H9 (cell line): ENCODE results near the gene MYCBPAP. TPM values are rescaled to one million over a fixed set of nuclear protein-coding genes. Genes with fewer than 3 reads are reported as not detected.

Source experiments
- DNase-seq: peaks from one replicate; pipeline ENCODE4 v3.0.0-alpha.2; 2017
- H2AFZ ChIP-seq: one replicate; pipeline ENCODE4 v1.6.1; 2013; ENCODE audit warnings: mild to moderate bottlenecking, low read length, control low read depth, moderate library complexity
- H2AK5ac ChIP-seq: 2 replicates; pipeline ENCODE4 v1.6.1; 2013; ENCODE audit warnings: low read length, control low read depth, mixed read lengths; ENCODE audit not compliant: insufficient read length
- H2BK120ac ChIP-seq: one replicate; pipeline ENCODE4 v1.6.1; 2013; ENCODE audit warnings: low read depth, mild to moderate bottlenecking, low read length, control low read depth, inconsistent platforms; ENCODE audit not compliant: poor library complexity, severe bottlenecking
- H2BK12ac ChIP-seq: 2 replicates; pipeline ENCODE4 v1.6.1; 2013; ENCODE audit warnings: low read length, control low read depth, mixed read lengths, low read depth; ENCODE audit not compliant: insufficient read length
- H2BK15ac ChIP-seq: 2 replicates; pipeline ENCODE4 v1.6.1; 2013; ENCODE audit warnings: low read depth, low read length, control low read depth
- H2BK20ac ChIP-seq: one replicate; pipeline ENCODE4 v1.6.1; 2013; ENCODE audit warnings: low read depth, mild to moderate bottlenecking, low read length, control low read depth, inconsistent platforms; ENCODE audit not compliant: poor library complexity, severe bottlenecking
- H2BK5ac ChIP-seq: 2 replicates; pipeline ENCODE4 v1.6.1; 2013; ENCODE audit warnings: low read length, control low read depth, mixed read lengths; ENCODE audit not compliant: insufficient read length
- H3K14ac ChIP-seq: 2 replicates; pipeline ENCODE4 v1.6.1; 2013; ENCODE audit warnings: low read length, control low read depth; ENCODE audit not compliant: insufficient read depth
- H3K18ac ChIP-seq: 2 replicates; pipeline ENCODE4 v1.6.1; 2013; ENCODE audit warnings: low read depth, mild to moderate bottlenecking, mixed read lengths, low read length, control low read depth; ENCODE audit not compliant: insufficient read length
- H3K23ac ChIP-seq: 2 replicates; pipeline ENCODE4 v1.6.1; 2013; ENCODE audit warnings: low read length, control low read depth, mixed read lengths, low read depth; ENCODE audit not compliant: insufficient read length
- H3K23me2 ChIP-seq: 2 replicates; pipeline ENCODE4 v1.6.1; 2013; ENCODE audit warnings: low read depth, mild to moderate bottlenecking, mixed read lengths, low read length, control low read depth; ENCODE audit not compliant: insufficient read length, poor library complexity, severe bottlenecking
- H3K27ac ChIP-seq: 2 replicates; pipeline ENCODE4 v1.5.1; 2013; ENCODE audit warnings: low read length, control low read depth, mixed read lengths, low read depth; ENCODE audit not compliant: insufficient read length
- H3K27me3 ChIP-seq: 2 replicates; pipeline ENCODE4 v1.6.1; 2013; ENCODE audit warnings: low read length, control low read depth, inconsistent platforms; ENCODE audit not compliant: insufficient read depth
- H3K4ac ChIP-seq: 2 replicates; pipeline ENCODE4 v1.6.1; 2013; ENCODE audit warnings: low read depth, mild to moderate bottlenecking, control low read depth, inconsistent platforms, low read length, moderate library complexity
- H3K4me1 ChIP-seq: 2 replicates; pipeline ENCODE4 v1.6.1; 2013; ENCODE audit warnings: low read length, control low read depth, inconsistent platforms; ENCODE audit not compliant: insufficient read depth
- H3K4me2 ChIP-seq: 2 replicates; pipeline ENCODE4 v1.6.1; 2013; ENCODE audit warnings: low read length, control low read depth, mixed read lengths; ENCODE audit not compliant: insufficient read length, insufficient read depth
- H3K56ac ChIP-seq: 2 replicates; pipeline ENCODE4 v1.6.1; 2013; ENCODE audit warnings: low read depth, mild to moderate bottlenecking, mixed read lengths, low read length, control low read depth; ENCODE audit not compliant: insufficient read length
- H3K79me1 ChIP-seq: 2 replicates; pipeline ENCODE4 v1.6.1; 2013; ENCODE audit warnings: low read depth, mild to moderate bottlenecking, moderate library complexity, low read length, control low read depth, inconsistent platforms; ENCODE audit not compliant: insufficient read depth, poor library complexity, severe bottlenecking
- H3K79me2 ChIP-seq: 2 replicates; pipeline ENCODE4 v1.6.1; 2013; ENCODE audit warnings: low read length, control low read depth, inconsistent platforms; ENCODE audit not compliant: insufficient read depth
- H3K9ac ChIP-seq: 2 replicates; pipeline ENCODE4 v1.6.1; 2013; ENCODE audit warnings: low read length, control low read depth, mixed read lengths; ENCODE audit not compliant: insufficient read length; ENCODE audit errors: extremely low read depth
- H3K9me3 ChIP-seq: one replicate; pipeline ENCODE4 v1.6.1; 2013; ENCODE audit warnings: low read depth, low read length, inconsistent platforms; ENCODE audit not compliant: control insufficient read depth
- H3T11ph ChIP-seq: one replicate; pipeline ENCODE4 v1.6.1; 2013; ENCODE audit warnings: mild to moderate bottlenecking, low read length, control low read depth, inconsistent platforms
- H4K20me1 ChIP-seq: one replicate; pipeline ENCODE4 v1.6.1; 2013; ENCODE audit not compliant: control insufficient read depth, insufficient read length, insufficient read depth
- H4K5ac ChIP-seq: 2 replicates; pipeline ENCODE4 v1.6.1; 2013; ENCODE audit warnings: low read depth, mild to moderate bottlenecking, mixed read lengths, low read length, control low read depth; ENCODE audit not compliant: insufficient read length
- H4K8ac ChIP-seq: replicated peaks from 2 replicates; pipeline ENCODE4 v1.6.1; 2013; ENCODE audit warnings: low read length, control low read depth, mixed read lengths, low read depth; ENCODE audit not compliant: insufficient read length
- H4K91ac ChIP-seq: 2 replicates; pipeline ENCODE4 v1.6.1; 2013; ENCODE audit warnings: low read depth, mild to moderate bottlenecking, moderate library complexity, mixed read lengths, low read length, control low read depth; ENCODE audit not compliant: insufficient read length
- H3K27ac Mint-ChIP-seq, 3 experiments: 2 replicates in 2 of 3; 3 replicates in 1 of 3; pipeline ENCODE4 v1.8.0; 2020 to 2021; ENCODE audit warnings: mixed read lengths in 3 of 3, mild to moderate bottlenecking in 1 of 3, moderate library complexity in 1 of 3
- H3K27me3 Mint-ChIP-seq: 2 replicates; pipeline ENCODE4 v1.8.0; 2021; ENCODE audit warnings: low read depth, mild to moderate bottlenecking, moderate library complexity, mixed read lengths
- H3K36me3 Mint-ChIP-seq, 3 experiments: 2 replicates in 2 of 3; 3 replicates in 1 of 3; pipeline ENCODE4 v1.8.0; 2020 to 2021; ENCODE audit warnings: low read depth in 3 of 3, mixed read lengths in 3 of 3; ENCODE audit not compliant: insufficient read depth in 1 of 3
- H3K4me1 Mint-ChIP-seq, 2 experiments: 2 replicates each; pipeline ENCODE4 v1.8.0; 2020; ENCODE audit warnings: mixed read lengths in 2 of 2
- H3K4me3 Mint-ChIP-seq, 2 experiments: 2 replicates in 1 of 2; 3 replicates in 1 of 2; pipeline ENCODE4 v1.8.0; 2020 to 2021; ENCODE audit warnings: mild to moderate bottlenecking in 2 of 2, mixed read lengths in 2 of 2, moderate library complexity in 1 of 2
- H3K9me3 Mint-ChIP-seq, 2 experiments: 2 replicates in 1 of 2; 3 replicates in 1 of 2; pipeline ENCODE4 v1.8.0; 2020; ENCODE audit warnings: mild to moderate bottlenecking in 2 of 2, mixed read lengths in 2 of 2, moderate library complexity in 1 of 2
- CTCF ChIP-seq: fragments of 200-600 bp; sonication (generic); conservative IDR thresholded peaks from 3 replicates; pipeline ENCODE4 v1.8.0; 2021; ENCODE audit warnings: antibody characterized with exemption, mild to moderate bottlenecking
- WGBS: extraction: QIAGEN DNeasy Blood & Tissue Kit; methylation state at CpG from one replicate; pipeline ENCODE4 v1.1.7; 2013; ENCODE audit warnings: missing lambda C conversion rate, low lambda C conversion rate, mixed read lengths; ENCODE audit not compliant: insufficient read length; ENCODE audit errors: extremely low coverage; 5-methylcytosine and 5-hydroxymethylcytosine counted together
- total RNA-seq: library from RNA; stranded (reverse); gene quantifications from 2 replicates; pipeline ENCODE4 v1.2.1, GENCODE V29; 2021

Gene MYCBPAP
- total RNA-seq, 1 experiment from 2014 or later: 1.7 TPM

GRCh38 chr17:50467855-50468303, 40.4 kb upstream of the MYCBPAP start:
- no peak overlapping the region for H3K18ac ChIP-seq

More at GRCh38 chr17:50467855-50468303, 40.4 kb upstream of the MYCBPAP start:
- no peak overlapping the region for H2BK15ac ChIP-seq
- no peak overlapping the region for H4K8ac ChIP-seq
- H2BK5ac ChIP-seq: no peak overlapping the region
- H3K23ac ChIP-seq: no peak overlapping the region
- peaks cover 12% of the 10 kb centered on the region; the same call in 1 of the 2 replicates for H3K27me3 ChIP-seq
- peaks cover 38% of the 10 kb centered on the region for H3K27me3 Mint-ChIP-seq
- WGBS: no CpG with 5 or more reads among the region's 13 CpGs
- H2BK20ac ChIP-seq: no peak overlapping the region
- H3K23me2 ChIP-seq: peaks cover 2% of the 10 kb centered on the region
- H3K79me1 ChIP-seq: no peaks in the 10 kb centered on the region
- no peak overlapping the region for H3K27ac Mint-ChIP-seq
- H4K91ac ChIP-seq: no peak overlapping the region
- H3K9ac ChIP-seq: no peak overlapping the region
- H3K79me2 ChIP-seq: no peaks in the 10 kb centered on the region
- no peak overlapping the region for H3K56ac ChIP-seq
- H3K27ac ChIP-seq: no peak overlapping the region
- H4K20me1 ChIP-seq: no peaks in the 10 kb centered on the region
- peak overlapping the region; percentile 49 to 79 for H3K4me3 Mint-ChIP-seq
- no peak overlapping the region for H2BK12ac ChIP-seq
- no peak overlapping the region for H3K4ac ChIP-seq
- H2AK5ac ChIP-seq: no peak overlapping the region
- no peak overlapping the region for H3T11ph ChIP-seq
- peaks cover 3% of the 10 kb centered on the region; the same call in 1 of the 2 replicates for H3K4me1 ChIP-seq
- H3K14ac ChIP-seq: no peak overlapping the region
- peaks cover 16 to 28% of the 10 kb centered on the region in 2 experiments for H3K4me1 Mint-ChIP-seq
- no peak overlapping the region for H4K5ac ChIP-seq
- no peak overlapping the region for H2BK120ac ChIP-seq
- peaks cover 0 to 4% (median 2%) of the 10 kb centered on the region in 3 experiments; a peak in 5 of 7 replicates for H3K36me3 Mint-ChIP-seq
- H3K9me3 ChIP-seq: no peaks in the 10 kb centered on the region
- TF ChIP-seq CTCF: no peak
- no peaks in the 10 kb centered on the region for H3K9me3 Mint-ChIP-seq
- no peak overlapping the region for H2AFZ ChIP-seq
- DNase-seq: no peak
- no peak overlapping the region for H3K4me2 ChIP-seq
